ENCODE measurements around the gene CHRDL2. TPM values are rescaled to one million over a fixed set of nuclear protein-coding genes. Genes with fewer than 3 reads are reported as not detected.
"Not testable (repeated sequence)": the region's sequence is repeated elsewhere in the genome, so short reads cannot be mapped to it uniquely, and the experiment has no call there.

The CHRDL2 gene, protein sequence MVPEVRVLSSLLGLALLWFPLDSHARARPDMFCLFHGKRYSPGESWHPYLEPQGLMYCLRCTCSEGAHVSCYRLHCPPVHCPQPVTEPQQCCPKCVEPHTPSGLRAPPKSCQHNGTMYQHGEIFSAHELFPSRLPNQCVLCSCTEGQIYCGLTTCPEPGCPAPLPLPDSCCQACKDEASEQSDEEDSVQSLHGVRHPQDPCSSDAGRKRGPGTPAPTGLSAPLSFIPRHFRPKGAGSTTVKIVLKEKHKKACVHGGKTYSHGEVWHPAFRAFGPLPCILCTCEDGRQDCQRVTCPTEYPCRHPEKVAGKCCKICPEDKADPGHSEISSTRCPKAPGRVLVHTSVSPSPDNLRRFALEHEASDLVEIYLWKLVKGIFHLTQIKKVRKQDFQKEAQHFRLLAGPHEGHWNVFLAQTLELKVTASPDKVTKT
- not detected in 2 replicates for total RNA-seq (2014; rRNA removed; shearing (Covaris generic))
- polyA plus RNA-seq (2014; cell fraction: nucleus; rRNA removed), result not detected in 2 replicates

DNA sequence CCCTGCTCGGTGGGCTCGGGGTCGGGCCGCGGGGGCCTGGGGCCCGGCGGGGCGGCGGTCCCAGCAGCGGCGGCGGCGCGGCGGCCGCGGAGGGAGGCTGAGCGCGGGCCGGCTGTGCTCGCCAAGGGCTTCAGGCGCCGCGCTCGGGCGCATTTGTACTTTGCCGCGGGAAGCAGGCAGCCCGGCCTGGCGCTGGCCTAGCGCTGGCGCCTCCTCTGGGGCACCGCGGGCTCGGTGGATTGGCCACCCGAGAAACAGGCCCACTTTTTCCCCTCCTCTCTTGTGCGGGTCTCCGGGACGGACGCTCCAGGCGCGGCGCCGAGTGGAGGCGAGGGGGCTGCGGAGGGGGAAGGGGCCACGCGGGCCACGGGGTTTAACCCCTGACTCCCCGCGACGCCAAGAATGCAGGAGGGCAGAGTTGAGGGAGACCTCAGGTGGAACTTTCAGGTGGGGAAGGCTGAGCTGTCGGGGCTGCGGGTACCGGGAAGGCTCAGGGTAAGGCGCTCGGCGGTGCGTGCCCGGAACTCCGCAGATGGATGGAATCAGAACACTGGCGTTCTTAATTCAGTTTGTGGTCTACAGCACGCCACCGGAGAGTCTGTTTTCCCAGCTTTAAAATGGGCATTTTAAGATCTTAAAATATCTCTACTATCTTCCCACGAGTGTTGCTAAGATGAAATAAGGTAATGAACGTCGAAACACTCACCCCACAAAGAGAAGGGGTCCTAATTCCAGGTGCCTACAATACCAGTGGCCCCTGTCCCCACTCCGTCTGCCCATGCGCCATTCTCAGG lies at the start of gene CHRDL2:
Gene CHRDL2, minus strand, starts transcription at position 126 of the 794 bp plus-strand sequence. CDS start 538 bp downstream, outside the sequence.
- DNase-seq (ENCODE audit: extremely low read depth, low read depth), result no peak

DNA sequence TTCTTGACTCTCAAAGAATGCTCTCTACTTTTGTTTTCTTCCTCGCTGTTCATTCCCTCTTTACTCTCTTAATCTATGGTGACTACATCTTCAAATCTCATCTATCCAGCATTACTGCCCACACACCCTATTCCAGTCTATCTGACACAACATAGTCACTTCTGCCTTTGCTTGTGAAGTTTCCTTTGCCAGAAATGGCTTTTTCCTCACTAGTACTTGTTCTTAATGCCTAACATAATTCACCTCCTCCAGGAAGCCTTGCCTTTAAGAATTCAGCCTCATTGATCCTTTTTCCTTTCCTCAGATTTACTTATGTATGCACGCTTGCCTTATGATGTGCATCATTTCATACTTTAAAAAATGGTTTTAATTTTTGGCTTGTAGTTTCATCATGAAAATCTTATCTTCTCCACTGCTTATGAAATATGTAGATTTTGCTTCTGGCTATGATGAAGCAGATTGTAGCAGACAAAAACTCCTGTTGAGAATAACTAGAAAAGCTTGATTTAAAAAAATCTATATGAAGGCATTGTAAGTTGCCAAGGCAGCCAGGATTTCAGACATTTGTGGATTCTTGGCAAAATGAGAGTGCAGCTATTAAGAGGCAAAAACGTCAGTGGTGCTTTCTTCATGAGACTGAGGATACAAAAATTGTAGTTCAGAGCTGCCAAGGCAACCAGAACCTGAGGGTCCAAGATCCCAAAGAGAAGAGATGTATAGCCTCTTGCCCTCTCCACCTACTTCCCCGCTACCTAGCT lies 49.2 kb upstream of the CHRDL2 start:
- DNase-seq (ENCODE audit: extremely low read depth, low read depth), result no peak

DNA sequence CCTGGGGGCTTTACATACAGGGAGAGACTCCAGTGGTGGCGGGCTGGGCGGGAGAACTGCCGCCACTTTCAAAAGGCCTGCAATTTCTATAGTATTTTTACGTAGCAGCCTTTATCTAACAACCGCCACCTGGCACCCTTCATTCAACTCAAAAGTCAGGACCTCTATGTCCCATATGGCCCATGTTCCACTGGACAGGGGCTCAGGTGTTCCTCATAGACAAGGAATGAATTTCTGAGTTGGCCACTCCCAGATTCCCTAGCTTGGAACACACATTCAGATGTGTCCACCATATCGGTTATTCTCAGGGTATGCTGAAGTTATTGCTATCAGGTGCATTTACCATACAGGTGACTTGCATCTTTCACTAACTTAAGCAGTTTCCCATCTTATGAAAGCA lies 47.4 kb upstream of the CHRDL2 start:
- DNase-seq (ENCODE audit: extremely low read depth, low read depth), result no peak

DNA sequence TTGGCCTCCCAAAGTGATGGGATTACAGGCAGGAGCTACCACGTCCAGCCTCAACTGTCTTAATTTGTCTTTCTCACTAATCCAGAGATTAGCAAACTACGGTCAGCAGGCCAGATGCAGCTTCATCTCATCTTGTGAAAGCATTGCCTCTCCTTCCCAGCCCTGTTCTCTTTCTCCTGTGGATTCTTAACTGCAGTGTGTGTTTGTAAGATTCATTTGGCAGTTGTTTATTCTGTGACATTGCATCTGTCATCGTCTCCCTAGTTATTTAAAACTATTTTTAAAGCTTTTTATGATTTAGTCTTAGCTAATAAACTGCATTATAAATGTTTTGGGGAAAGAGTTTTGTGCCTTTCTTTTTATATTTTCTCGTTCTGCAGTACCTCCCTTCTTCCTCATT lies 46.7 kb upstream of the CHRDL2 start:
- no peak for DNase-seq (ENCODE audit: extremely low read depth, low read depth)

DNA sequence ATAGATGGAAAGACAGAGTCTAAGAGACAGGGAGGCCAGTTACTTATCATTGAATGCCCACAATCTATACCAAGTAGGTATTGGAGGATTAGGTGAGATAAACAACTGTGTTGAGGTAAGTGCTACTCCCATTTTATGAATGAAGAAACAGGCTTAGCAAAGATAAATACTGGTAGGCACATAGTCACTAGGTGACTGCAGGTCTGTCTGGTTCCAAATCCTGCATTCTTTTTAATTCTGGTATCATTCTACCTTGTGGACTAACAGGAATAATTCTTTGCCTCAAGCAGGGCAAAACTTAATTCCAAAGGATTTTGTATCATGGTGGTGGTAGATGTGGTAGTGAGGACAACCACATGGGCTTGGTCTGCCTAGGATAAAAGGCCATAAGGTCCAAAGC lies 45.8 kb upstream of the CHRDL2 start:
- no peak for DNase-seq (ENCODE audit: extremely low read depth, low read depth)

DNA sequence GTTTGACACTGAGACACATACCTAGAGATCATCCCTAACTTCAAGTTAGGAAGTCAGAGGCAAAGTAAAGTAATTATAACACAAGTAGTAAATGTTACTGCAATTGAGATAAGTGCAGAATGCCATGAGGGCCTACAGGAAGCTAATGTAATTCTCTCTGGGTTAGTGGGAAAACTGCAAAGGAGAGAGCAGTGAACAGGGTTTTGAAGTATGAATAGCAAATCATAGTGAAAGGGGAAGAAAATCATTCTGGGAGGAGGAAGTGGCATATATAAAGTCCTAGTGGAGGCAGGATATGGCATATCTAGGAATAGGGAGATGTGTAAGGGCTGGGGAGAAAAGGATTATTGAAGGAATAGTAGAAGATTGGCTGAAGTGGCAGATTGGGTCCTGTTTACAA lies 45.3 kb upstream of the CHRDL2 start:
- no peak for DNase-seq (ENCODE audit: extremely low read depth, low read depth)

DNA sequence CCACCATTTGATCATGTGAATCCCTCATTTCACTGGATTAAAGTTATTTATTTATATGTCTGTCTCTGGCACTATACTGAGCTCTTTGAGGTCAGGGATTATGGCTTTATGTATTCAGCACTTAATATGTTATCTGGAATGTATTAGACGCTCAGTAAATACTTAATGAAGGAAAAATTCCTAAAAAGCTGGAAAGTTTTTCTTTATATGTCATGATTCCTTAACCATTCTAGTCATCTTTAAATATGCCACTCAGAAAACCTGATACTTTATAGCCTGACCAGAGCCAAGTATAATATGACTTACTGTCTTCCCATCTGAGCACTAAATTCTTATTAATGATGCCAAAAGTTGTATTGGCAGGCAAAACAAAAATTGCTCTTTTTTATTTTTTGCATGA lies 44.5 kb upstream of the CHRDL2 start:
- no peak for DNase-seq (ENCODE audit: extremely low read depth, low read depth)

DNA sequence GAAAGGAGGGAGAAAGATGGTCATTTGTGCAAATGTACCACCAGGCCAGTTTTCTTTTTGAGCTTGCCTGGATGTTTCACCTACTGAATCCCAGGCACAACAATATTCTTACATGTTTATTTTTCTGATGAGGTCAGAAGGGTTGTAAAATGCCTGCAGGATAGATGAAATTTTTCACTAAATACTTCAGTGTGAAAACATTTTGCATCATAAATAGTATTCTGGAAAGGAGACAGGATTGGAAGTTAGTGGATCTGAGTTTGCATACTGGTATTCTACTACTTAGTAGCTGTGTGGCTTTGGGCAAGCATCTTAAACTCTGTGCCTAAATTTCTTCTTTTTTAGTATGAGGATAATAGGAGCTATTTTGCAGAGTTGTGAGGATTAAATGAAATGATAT lies 42.2 kb upstream of the CHRDL2 start:
- DNase-seq (ENCODE audit: extremely low read depth, low read depth), result no peak

DNA sequence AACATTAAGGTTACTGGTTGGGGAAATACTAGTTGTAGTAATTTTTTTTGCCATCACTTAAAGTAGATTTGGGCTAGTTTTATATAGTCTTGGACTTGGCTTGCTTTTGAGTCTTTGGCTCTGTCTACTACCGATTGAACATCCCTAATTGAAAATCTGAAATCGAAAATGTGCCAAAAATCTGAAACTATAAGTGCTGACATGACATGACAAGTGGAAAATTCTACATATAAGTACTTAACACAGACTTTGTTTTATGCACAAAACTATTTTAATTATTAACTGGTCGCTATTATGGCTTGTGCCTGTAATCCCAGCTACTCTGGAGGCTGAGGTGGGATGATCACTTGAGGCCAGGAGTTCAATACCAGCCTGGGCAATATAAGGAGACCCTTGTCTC lies 39.9 kb upstream of the CHRDL2 start:
- no peak for DNase-seq (ENCODE audit: extremely low read depth, low read depth)

DNA sequence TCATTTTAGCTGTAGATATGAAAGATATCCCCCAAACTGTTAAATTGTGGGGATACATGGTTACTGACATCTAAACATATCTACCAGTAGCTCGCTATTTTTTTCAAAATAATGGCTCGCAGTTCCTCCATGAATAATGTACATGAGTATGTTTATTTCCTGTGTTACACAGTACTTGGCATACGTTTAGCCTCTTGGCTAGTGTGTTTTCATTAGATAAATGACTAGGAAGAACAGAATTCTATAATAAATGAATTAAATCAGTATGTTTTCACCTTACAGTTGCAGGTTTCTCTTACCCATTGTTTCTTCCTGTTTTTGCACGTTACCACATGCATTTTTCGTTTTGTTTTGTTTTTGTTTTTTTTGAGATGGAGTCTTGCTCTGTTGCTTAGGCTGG lies 39.2 kb upstream of the CHRDL2 start:
- no peak for DNase-seq (ENCODE audit: extremely low read depth, low read depth)

DNA sequence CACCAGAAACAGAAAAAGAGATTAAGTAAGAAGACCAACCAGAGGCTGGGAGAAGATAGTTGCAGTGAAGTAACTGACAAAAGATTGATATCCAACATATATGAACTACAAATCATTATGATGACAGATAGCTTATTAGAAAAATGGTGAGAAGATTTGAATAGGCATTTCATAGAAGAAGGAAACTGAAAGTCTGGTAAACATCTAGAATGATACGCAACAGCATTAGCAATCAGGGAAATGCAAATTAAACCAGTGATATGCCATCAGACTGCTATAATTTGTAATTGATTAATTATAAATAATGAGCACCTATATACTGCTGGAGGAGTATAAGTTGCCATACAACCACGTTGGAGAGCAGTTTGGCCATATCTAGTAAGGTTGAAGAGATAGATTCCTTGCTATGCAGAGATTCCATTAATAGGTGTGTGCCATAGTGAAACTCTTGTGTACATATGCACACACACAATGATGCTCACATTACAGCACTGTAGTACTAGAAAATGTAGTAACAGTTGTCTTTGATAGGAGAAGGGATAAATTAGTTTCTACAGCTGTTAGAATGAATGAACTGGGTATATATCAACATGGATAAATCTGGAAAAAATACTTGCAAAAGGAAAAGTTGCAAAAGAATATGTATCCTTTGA lies 38.0 kb upstream of the CHRDL2 start:
- no peak for DNase-seq (ENCODE audit: extremely low read depth, low read depth)

DNA sequence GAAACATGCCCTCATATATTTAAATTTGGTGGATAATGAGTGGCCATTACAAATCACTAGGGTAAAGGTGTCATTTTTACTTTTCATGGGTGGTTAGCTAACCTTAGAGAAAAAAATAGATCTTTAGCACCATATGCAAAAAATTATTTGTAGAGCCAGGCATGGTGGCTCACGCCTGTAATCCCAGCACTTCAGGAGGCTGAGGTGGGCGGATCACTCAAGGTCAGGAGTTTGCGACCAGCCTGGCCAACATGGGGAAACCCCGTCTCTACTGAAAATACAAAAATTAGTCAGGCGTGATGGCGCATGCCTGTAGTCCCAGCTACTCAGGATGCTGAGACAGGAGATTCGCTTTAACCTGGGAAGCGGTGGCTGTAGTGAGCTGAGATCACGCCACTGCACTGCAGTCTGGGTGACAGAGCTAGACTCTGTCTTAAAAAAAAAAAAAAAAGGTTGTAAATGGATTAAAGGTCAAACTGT lies 37.0 kb upstream of the CHRDL2 start:
- not testable (repeated sequence) for DNase-seq (ENCODE audit: extremely low read depth, low read depth)

DNA sequence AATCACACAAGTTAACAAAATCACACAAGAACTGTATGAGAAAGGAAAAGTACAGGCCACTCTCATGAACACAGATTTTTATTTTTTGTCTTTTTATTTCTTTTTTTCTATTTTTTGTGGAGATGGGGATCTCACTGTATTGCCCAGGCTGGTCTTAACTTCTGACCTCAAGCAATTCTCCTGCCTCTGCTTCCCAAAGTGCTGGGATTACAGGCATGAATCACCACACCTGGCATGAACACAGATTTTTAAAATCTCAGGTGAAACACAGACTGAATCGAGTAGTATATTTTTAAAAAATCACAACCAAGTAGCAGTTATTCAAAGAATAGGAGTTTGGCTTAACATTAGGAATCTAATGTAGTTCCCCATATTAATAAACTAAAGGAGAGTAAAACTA lies 35.7 kb upstream of the CHRDL2 start:
- no peak for DNase-seq (ENCODE audit: extremely low read depth, low read depth)

DNA sequence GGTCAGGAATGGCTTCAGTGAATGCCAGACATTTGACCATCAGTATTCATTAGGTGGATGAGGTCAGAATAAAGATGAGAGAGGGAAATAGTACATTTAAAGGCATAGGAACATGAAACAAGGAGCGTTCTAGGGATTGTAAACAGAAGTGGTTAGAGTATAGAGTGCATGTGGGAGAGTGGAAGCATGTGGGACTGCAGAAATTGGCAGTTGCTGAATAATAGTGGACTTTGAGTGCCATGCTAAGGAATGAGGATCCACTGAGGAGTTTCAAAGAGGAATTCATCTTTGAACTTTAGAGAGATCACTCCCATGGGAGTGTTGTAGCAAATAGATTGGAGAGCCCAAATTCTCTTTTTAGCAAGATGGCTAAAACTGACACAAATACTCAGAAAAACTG lies 25.3 kb upstream of the CHRDL2 start:
- DNase-seq (ENCODE audit: extremely low read depth, low read depth), result no peak

DNA sequence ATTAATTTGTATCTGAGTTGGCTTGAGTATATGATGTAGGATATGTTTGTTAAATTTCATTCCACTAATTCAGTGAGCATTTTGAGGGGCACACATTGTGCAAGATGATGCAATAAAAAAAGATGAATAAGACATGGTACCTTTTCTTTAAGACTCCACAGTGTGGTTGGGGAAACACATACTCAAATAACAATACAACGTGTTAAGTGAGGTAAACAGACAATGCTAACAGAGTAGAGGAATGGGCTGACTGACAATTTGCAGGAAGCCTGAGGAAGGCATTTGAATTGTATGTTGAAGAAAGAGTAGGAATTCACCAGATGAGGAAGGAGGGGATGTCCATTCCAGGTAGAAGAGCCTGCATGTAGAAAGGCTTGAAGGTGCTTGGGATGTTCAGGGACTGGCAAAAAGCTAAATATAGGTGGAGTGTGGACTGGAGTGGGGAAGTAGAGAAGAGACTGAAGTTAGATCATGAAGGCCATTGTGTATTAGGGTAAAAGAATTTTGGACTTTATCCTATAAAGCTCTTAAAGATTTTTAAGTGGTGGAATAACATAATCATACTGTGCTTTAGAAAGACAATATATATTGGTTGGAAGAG lies 24.3 kb upstream of the CHRDL2 start:
- no peak for DNase-seq (ENCODE audit: extremely low read depth, low read depth)

DNA sequence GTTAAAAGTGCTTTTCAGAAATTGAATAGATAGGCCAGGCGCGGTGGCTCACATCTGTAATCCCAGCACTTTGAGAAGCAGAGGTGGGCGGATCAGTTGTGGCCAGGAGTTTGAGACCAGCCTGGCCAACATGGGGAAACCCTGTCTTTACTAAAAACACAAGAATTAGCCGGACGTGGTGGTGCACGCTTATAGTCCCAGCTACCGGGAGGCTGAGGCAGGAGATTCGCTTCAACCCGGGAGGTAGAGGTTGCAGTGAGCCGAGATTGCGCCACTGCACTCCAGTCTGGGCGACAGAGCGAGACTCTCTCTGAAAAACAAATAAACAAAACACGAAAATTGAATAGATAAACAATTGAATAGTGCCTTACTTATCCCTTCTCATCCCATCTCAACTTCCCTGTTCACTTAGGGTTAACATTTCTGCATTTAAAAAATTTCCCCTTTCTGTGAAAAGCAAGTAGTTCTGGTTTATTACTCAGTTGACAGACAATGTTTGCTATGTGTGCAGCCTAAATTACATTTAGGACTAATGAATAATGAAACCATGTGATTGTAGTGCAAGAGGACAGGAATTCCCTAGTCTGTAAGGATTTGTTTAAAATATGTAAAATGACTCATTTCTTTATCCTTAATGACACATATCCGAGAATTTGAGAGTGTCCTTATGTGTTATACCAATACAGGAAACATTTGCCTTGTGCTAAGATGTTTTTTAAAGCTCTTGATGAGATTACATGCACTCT lies 23.5 kb upstream of the CHRDL2 start:
- peak; percentile 7 for DNase-seq (ENCODE audit: extremely low read depth, low read depth)

DNA sequence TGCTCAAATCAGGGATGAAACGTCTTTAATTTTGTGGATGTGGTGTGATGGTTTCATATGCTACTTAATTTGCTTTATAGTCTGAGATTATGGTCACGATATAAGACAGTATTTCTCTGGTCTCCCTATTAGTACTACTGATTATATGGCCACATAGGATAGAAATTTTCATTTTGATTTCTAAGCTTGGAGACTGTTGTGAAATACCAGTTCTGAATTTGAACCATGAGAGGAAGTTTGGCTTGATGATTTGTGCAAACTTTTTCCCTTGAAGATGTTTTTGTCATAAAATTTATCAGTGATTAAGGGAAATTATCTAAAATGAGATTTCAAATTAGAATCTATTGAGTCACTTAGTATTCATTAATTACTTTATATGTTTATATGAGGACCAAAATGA lies 20.1 kb upstream of the CHRDL2 start:
- DNase-seq (ENCODE audit: extremely low read depth, low read depth), result no peak

DNA sequence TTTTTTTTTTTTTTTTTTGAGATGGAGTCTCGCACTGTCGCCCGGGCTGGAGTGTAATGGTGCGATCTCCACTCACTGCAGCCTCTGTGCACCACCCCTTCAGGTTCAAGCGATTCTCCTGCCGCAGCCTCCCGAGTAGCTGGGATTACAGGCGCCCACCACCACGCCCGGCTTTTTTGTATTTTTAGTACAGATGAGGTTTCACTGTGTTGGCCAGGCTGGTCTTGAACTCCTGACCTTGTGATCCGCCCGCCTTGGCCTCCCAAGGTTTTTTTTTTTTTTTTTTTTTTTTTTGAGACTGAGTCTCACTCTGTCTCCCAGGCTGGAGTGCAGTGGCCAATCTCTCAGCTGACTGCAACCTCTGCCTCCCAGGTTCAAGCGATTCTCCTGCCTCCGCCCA lies 19.4 kb upstream of the CHRDL2 start:
- not testable (repeated sequence) for DNase-seq (ENCODE audit: extremely low read depth, low read depth)

DNA sequence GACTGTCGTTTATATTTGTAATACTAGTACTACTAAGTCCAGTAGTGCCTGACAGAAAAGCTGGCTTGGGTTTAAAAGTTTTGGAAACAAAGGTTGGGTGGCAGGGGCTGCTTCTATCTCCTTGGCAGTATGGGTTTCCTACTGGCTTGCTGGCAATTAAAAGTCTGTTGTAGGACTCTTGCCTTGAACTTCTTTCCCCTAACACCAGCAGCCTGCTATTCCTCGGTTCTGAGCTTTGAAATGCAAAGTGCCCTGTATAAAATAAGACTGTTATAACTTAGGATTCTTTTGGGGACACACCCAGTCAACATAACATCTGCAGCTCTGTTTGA lies 18.7 kb upstream of the CHRDL2 start:
- DNase-seq (ENCODE audit: extremely low read depth, low read depth), result no peak
